Effector memory CD4-positive, alpha-beta T cell (primary cell): ENCODE data around the gene LILRA6.
"Not testable (repeated sequence)": the region's sequence is repeated elsewhere in the genome, so short reads cannot be mapped to it uniquely, and the experiment has no call there.

ENCODE experiments used
- DNase-seq, 3 donors: peaks; one replicate each; pipeline ENCODE4 v3.0.0-alpha.2; 2020
- H3K27ac ChIP-seq: 2 replicates; pipeline ENCODE4 v1.7.0; 2013; ENCODE audit warnings: mild to moderate bottlenecking, low read length, moderate library complexity; ENCODE audit not compliant: insufficient read depth, poor library complexity, severe bottlenecking
- H3K27me3 ChIP-seq: replicated peaks from 2 replicates; pipeline ENCODE4 v1.7.0; 2013; ENCODE audit warnings: mild to moderate bottlenecking, low read length; ENCODE audit not compliant: insufficient read depth, control insufficient read depth, poor library complexity, severe bottlenecking
- H3K36me3 ChIP-seq: 2 replicates; pipeline ENCODE4 v1.7.0; 2013; ENCODE audit warnings: mild to moderate bottlenecking, low read length, moderate library complexity; ENCODE audit not compliant: control insufficient read depth, insufficient read depth
- H3K4me1 ChIP-seq: 2 replicates; pipeline ENCODE4 v1.7.0; 2013; ENCODE audit warnings: low read length, mild to moderate bottlenecking; ENCODE audit not compliant: control insufficient read depth, insufficient read depth, poor library complexity, severe bottlenecking
- H3K4me3 ChIP-seq: 2 replicates; pipeline ENCODE4 v1.7.0; 2013; ENCODE audit warnings: low read length, low read depth, mild to moderate bottlenecking; ENCODE audit not compliant: insufficient read depth, poor library complexity, severe bottlenecking
- H3K9me3 ChIP-seq: 2 replicates; pipeline ENCODE4 v1.7.0; 2013; ENCODE audit warnings: mild to moderate bottlenecking, low read length, moderate library complexity; ENCODE audit not compliant: control insufficient read depth

Gene LILRA6

GRCh38 chr19:54201172-54201701 lies 41.4 kb downstream of the LILRA6 start:
- H3K4me1 ChIP-seq = peaks cover 26% of the 10 kb centered on the region
- peak overlapping the region; percentile 94 for H3K27ac ChIP-seq
- peaks cover 41% of the 10 kb centered on the region for H3K36me3 ChIP-seq

GRCh38 chr19:54199401-54199800 lies 43.2 kb downstream of the LILRA6 start:
- no peaks in the 10 kb centered on the region for H3K27me3 ChIP-seq
- H3K27ac ChIP-seq = no peak overlapping the region
- no peak for DNase-seq
- peaks cover 26% of the 10 kb centered on the region for H3K4me1 ChIP-seq
- peaks cover 30% of the 10 kb centered on the region for H3K36me3 ChIP-seq
- H3K9me3 ChIP-seq = no peaks in the 10 kb centered on the region
- H3K4me3 ChIP-seq = no peak overlapping the region

More at GRCh38 chr19:54201172-54201701, 41.4 kb downstream of the LILRA6 start:
- DNase-seq = no peak
- Histone ChIP-seq H3K4me3 (peak overlapping the region; percentile 84), H3K27me3 (no peaks in the 10 kb centered on the region), H3K9me3 (no peaks in the 10 kb centered on the region)

- H3K4me1 ChIP-seq = peaks cover 11% of the 10 kb centered on the region
- DNase-seq = no peak
- no peak overlapping the region for H3K27ac ChIP-seq
Measured at GRCh38 chr19:54197121-54197520, 45.5 kb downstream of the LILRA6 start.

GRCh38 chr19:54196536-54196935 lies 46.1 kb downstream of the LILRA6 start:
- Histone ChIP-seq H3K27ac (no peak overlapping the region), H3K9me3 (no peaks in the 10 kb centered on the region), H3K4me1 (peaks cover 11% of the 10 kb centered on the region), H3K4me3 (no peak overlapping the region), H3K36me3 (peaks cover 15% of the 10 kb centered on the region), H3K27me3 (no peaks in the 10 kb centered on the region)
- DNase-seq = no peak

More at GRCh38 chr19:54197121-54197520, 45.5 kb downstream of the LILRA6 start:
- Histone ChIP-seq H3K4me3 (no peak overlapping the region), H3K36me3 (peaks cover 21% of the 10 kb centered on the region), H3K9me3 (no peaks in the 10 kb centered on the region), H3K27me3 (no peaks in the 10 kb centered on the region)

GRCh38 chr19:54194463-54194862 lies 48.1 kb downstream of the LILRA6 start:
- H3K27me3 ChIP-seq, DNase-seq, H3K4me3 ChIP-seq, H3K27ac ChIP-seq, H3K9me3 ChIP-seq: not testable (repeated sequence)
- peaks cover 10% of the 10 kb centered on the region for H3K4me1 ChIP-seq
- H3K36me3 ChIP-seq = peaks cover 15% of the 10 kb centered on the region

GRCh38 chr19:54193011-54193410 lies 49.6 kb downstream of the LILRA6 start:
- Histone ChIP-seq H3K27me3 (no peaks in the 10 kb centered on the region), H3K27ac (no peak overlapping the region), H3K4me3 (no peak overlapping the region), H3K36me3 (peaks cover 15% of the 10 kb centered on the region), H3K4me1 (peaks cover 21% of the 10 kb centered on the region), H3K9me3 (no peaks in the 10 kb centered on the region)
- no peak for DNase-seq

- H3K36me3 ChIP-seq = peaks cover 15% of the 10 kb centered on the region
Measured at GRCh38 chr19:54191811-54192453, 50.7 kb downstream of the LILRA6 start.

GRCh38 chr19:54191011-54191810 lies 51.4 kb downstream of the LILRA6 start, which contains the start of gene TSEN34:
TSEN34 (plus strand) TSS chr19:54191308; CDS start chr19:54191365, 57 bp downstream.
- H3K27me3 ChIP-seq = no peaks in the 10 kb centered on the region
- H3K36me3 ChIP-seq = peaks cover 15% of the 10 kb centered on the region

More at GRCh38 chr19:54191811-54192453, 50.7 kb downstream of the LILRA6 start:
- no peaks in the 10 kb centered on the region for H3K9me3 ChIP-seq
- peak overlapping the region; percentile 85 for H3K4me3 ChIP-seq
- no peaks in the 10 kb centered on the region for H3K27me3 ChIP-seq
- H3K27ac ChIP-seq = peak overlapping the region; percentile 96
- peaks cover 22% of the 10 kb centered on the region for H3K4me1 ChIP-seq
- no peak for DNase-seq

GRCh38 chr19:54190503-54191010 lies 52.0 kb downstream of the LILRA6 start:
- no peaks in the 10 kb centered on the region for H3K27me3 ChIP-seq
- peak; percentile 100 for DNase-seq
- H3K4me3 ChIP-seq = peak overlapping the region; percentile 85
- H3K9me3 ChIP-seq = no peaks in the 10 kb centered on the region
- peaks cover 13% of the 10 kb centered on the region for H3K36me3 ChIP-seq
- peak overlapping the region; percentile 96 for H3K27ac ChIP-seq
- H3K4me1 ChIP-seq = peaks cover 22% of the 10 kb centered on the region

More at GRCh38 chr19:54191011-54191810, 51.4 kb downstream of the LILRA6 start, which contains the start of gene TSEN34:
- H3K9me3 ChIP-seq = no peaks in the 10 kb centered on the region
- DNase-seq = peak in 2 of 3 donors; percentile 80 to 85
- peak within 1 kb of the TSS; percentile 85 for H3K4me3 ChIP-seq
- peak within 1 kb of the TSS; percentile 96 for H3K27ac ChIP-seq
- H3K4me1 ChIP-seq = peaks cover 22% of the 10 kb centered on the region
